WTC11 (cell line): ENCODE data around the gene NUP88.

Experiments used
- ATF6 ChIP-seq: sonication (generic); formaldehyde crosslinking; IDR thresholded peaks from 2 replicates; pipeline ENCODE4 v1.8.1; 2023; ENCODE audit warnings: mild to moderate bottlenecking, missing genetic modification reagents
- CTCF ChIP-seq: fragments of 200-600 bp; IDR thresholded peaks from 2 replicates; pipeline ENCODE4 v1.8.0; 2022; ENCODE audit warnings: antibody characterized with exemption
- HMGXB4 ChIP-seq: sonication (generic); formaldehyde crosslinking; IDR thresholded peaks from 2 replicates; pipeline ENCODE4 v1.8.1; 2023; ENCODE audit warnings: mild to moderate bottlenecking, moderate library complexity, missing genetic modification reagents
- JUN ChIP-seq: sonication (generic); formaldehyde crosslinking; IDR thresholded peaks from 2 replicates; pipeline ENCODE4 v1.8.0; 2023; ENCODE audit warnings: mild to moderate bottlenecking, missing genetic modification reagents
- ZNF396 ChIP-seq: fragments of 250-450 bp; sonication (Bioruptor Pico); IDR thresholded peaks from 2 replicates; pipeline ENCODE4 v1.8.0; 2021; ENCODE audit warnings: mild to moderate bottlenecking, moderate library complexity, borderline replicate concordance

GRCh38 chr17:5444209-5444608 lies 24.7 kb upstream of the NUP88 start:
- no peak for TF ChIP-seq CTCF
- no peak for TF ChIP-seq ZNF396 (CRISPR knock-in tag)
- no peak for TF ChIP-seq HMGXB4 (CRISPR knock-in tag)
- no peak for TF ChIP-seq JUN
- TF ChIP-seq ATF6 (CRISPR knock-in tag) = no peak
